Neuronal stem cell (in vitro differentiated cells): ENCODE data around the gene NR5A1.

Source experiments
- DNase-seq: peaks from one replicate; pipeline ENCODE4 v3.0.0-alpha.2; 2013; ENCODE audit warnings: low spot score
- H2AFZ ChIP-seq: one replicate; pipeline ENCODE4 v1.6.1; 2013; ENCODE audit warnings: mild to moderate bottlenecking, low read length, inconsistent platforms
- H2AK5ac ChIP-seq: 2 replicates; pipeline ENCODE4 v1.6.1; 2013; ENCODE audit warnings: low read depth, mild to moderate bottlenecking, inconsistent platforms, low read length, moderate library complexity, mixed read lengths
- H2BK120ac ChIP-seq: 2 replicates; pipeline ENCODE4 v1.6.1; 2013; ENCODE audit warnings: low read depth, mild to moderate bottlenecking, inconsistent platforms, low read length, moderate library complexity, mixed read lengths
- H2BK12ac ChIP-seq: one replicate; pipeline ENCODE4 v1.6.1; 2013; ENCODE audit warnings: low read length, inconsistent platforms
- H2BK15ac ChIP-seq: 2 replicates; pipeline ENCODE4 v1.6.1; 2013; ENCODE audit warnings: mild to moderate bottlenecking, low read length, inconsistent platforms, mixed read lengths
- H2BK5ac ChIP-seq: one replicate; pipeline ENCODE4 v1.6.1; 2013; ENCODE audit warnings: inconsistent platforms, mild to moderate bottlenecking, low read length, moderate library complexity
- H3K14ac ChIP-seq: one replicate; pipeline ENCODE4 v1.6.1; 2013; ENCODE audit warnings: low read length, inconsistent platforms
- H3K18ac ChIP-seq: 2 replicates; pipeline ENCODE4 v1.6.1; 2013; ENCODE audit warnings: low read length, inconsistent platforms
- H3K23ac ChIP-seq: 2 replicates; pipeline ENCODE4 v1.6.1; 2013; ENCODE audit warnings: low read depth, mild to moderate bottlenecking, mixed read lengths, low read length, inconsistent platforms; ENCODE audit not compliant: poor library complexity
- H3K27ac ChIP-seq: replicated peaks from 3 replicates; pipeline ENCODE4 v1.5.1; 2013; ENCODE audit warnings: low read length, inconsistent platforms
- H3K27me3 ChIP-seq, 3 experiments: 2 replicates each; pipeline ENCODE4 v1.6.1; 2013; ENCODE audit warnings: low read length in 3 of 3, mild to moderate bottlenecking in 2 of 3, inconsistent platforms in 1 of 3, low read depth in 1 of 3, mixed read lengths in 1 of 3, moderate library complexity in 1 of 3; ENCODE audit not compliant: control insufficient read depth in 3 of 3, insufficient read depth in 3 of 3
- H3K36me3 ChIP-seq, 2 donors: replicated peaks in 1 of 2; 2 replicates each; pipeline ENCODE4 v1.6.1; 2013; ENCODE audit warnings: low read length in 2 of 2; ENCODE audit not compliant: control insufficient read depth in 2 of 2, insufficient read depth in 2 of 2
- H3K4ac ChIP-seq: 2 replicates; pipeline ENCODE4 v1.6.1; 2013; ENCODE audit warnings: inconsistent platforms, mild to moderate bottlenecking, low read length, moderate library complexity
- H3K4me1 ChIP-seq, 2 donors: 1 replicate in 1 of 2; 2 replicates in 1 of 2; pipeline ENCODE4 v1.6.1; 2013; ENCODE audit warnings: low read length in 2 of 2, low read depth in 1 of 2; ENCODE audit not compliant: control insufficient read depth in 2 of 2, insufficient read depth in 1 of 2
- H3K4me2 ChIP-seq: one replicate; pipeline ENCODE4 v1.6.1; 2013; ENCODE audit warnings: mild to moderate bottlenecking, low read length, inconsistent platforms; ENCODE audit not compliant: insufficient read depth, poor library complexity, severe bottlenecking
- H3K4me3 ChIP-seq, 2 donors: 2 replicates each; pipeline ENCODE4 v1.5.1; 2013; ENCODE audit warnings: low read length in 2 of 2, mild to moderate bottlenecking in 2 of 2, inconsistent platforms in 1 of 2, moderate library complexity in 1 of 2
- H3K79me1 ChIP-seq: one replicate; pipeline ENCODE4 v1.6.1; 2013; ENCODE audit warnings: low read depth, mild to moderate bottlenecking, inconsistent platforms, low read length, moderate library complexity
- H3K9ac ChIP-seq: one replicate; pipeline ENCODE4 v1.6.1; 2013; ENCODE audit warnings: mild to moderate bottlenecking, low read depth, low read length, inconsistent platforms; ENCODE audit not compliant: poor library complexity
- H3K9me3 ChIP-seq, 2 donors: replicated peaks in 1 of 2; 2 replicates each; pipeline versions ENCODE3 to v1.6.1; 2013; ENCODE audit warnings: low read length in 2 of 2, mild to moderate bottlenecking in 2 of 2, inconsistent platforms in 1 of 2, low read depth in 1 of 2, mixed read lengths in 1 of 2, moderate library complexity in 1 of 2; ENCODE audit not compliant: control insufficient read depth in 2 of 2, insufficient read depth in 1 of 2
- H4K8ac ChIP-seq: one replicate; pipeline ENCODE4 v1.6.1; 2013; ENCODE audit warnings: low read depth, mild to moderate bottlenecking, inconsistent platforms, low read length, moderate library complexity
- H4K91ac ChIP-seq: one replicate; pipeline ENCODE4 v1.6.1; 2013; ENCODE audit warnings: low read length, low read depth, mild to moderate bottlenecking, inconsistent platforms; ENCODE audit not compliant: poor library complexity
- WGBS, 2 donors: extraction: QIAGEN DNeasy Blood & Tissue Kit; methylation state at CpG; one replicate each; pipeline ENCODE4 v1.1.7; 2013; ENCODE audit warnings: missing lambda C conversion rate in 2 of 2, mixed read lengths in 1 of 2; ENCODE audit not compliant: insufficient read length in 2 of 2, insufficient replicate concordance in 1 of 2; ENCODE audit errors: extremely low coverage in 2 of 2; 5-methylcytosine and 5-hydroxymethylcytosine counted together

Gene NR5A1

GRCh38 chr9:124465736-124466135 lies 41.5 kb downstream of the NR5A1 start:
- peaks cover 0 to 44% (median 3%) of the 10 kb centered on the region in 3 experiments for H3K27me3 ChIP-seq
- H3K14ac ChIP-seq: peak overlapping the region; percentile 75
- no peak overlapping the region for H2BK12ac ChIP-seq
- no peak overlapping the region for H2AFZ ChIP-seq
- no peak for DNase-seq
- no peak overlapping the region for H3K4me3 ChIP-seq
- no peak overlapping the region for H4K8ac ChIP-seq
- H3K79me1 ChIP-seq: no peaks in the 10 kb centered on the region
- H3K9ac ChIP-seq: no peak overlapping the region
- no peak overlapping the region for H2BK5ac ChIP-seq
- no peak overlapping the region for H3K23ac ChIP-seq
- no peak overlapping the region for H3K4me2 ChIP-seq
- H3K4me1 ChIP-seq: no peaks in the 10 kb centered on the region
- peaks cover 2 to 6% of the 10 kb centered on the region in 2 donors for H3K9me3 ChIP-seq
- no peak overlapping the region for H3K4ac ChIP-seq
- no peaks in the 10 kb centered on the region for H3K36me3 ChIP-seq
- no peak overlapping the region for H2AK5ac ChIP-seq
- no peak overlapping the region for H2BK120ac ChIP-seq
- H2BK15ac ChIP-seq: no peak overlapping the region
- no CpG with 5 or more reads among the region's 3 CpGs for WGBS, 2 donors
- H3K27ac ChIP-seq: no peak overlapping the region
- no peak overlapping the region for H4K91ac ChIP-seq
- H3K18ac ChIP-seq: no peak overlapping the region

GRCh38 chr9:124462739-124463138 lies 44.5 kb downstream of the NR5A1 start:
- peaks cover 2 to 6% of the 10 kb centered on the region in 2 donors for H3K9me3 ChIP-seq
- no peak overlapping the region for H3K4me2 ChIP-seq
- no peak overlapping the region for H3K4me3 ChIP-seq
- WGBS, 2 donors: no CpG with 5 or more reads among the region's 1 CpG
- H2AFZ ChIP-seq: no peak overlapping the region
- no peak overlapping the region for H2BK15ac ChIP-seq
- no peak overlapping the region for H4K91ac ChIP-seq
- no peak overlapping the region for H2BK12ac ChIP-seq
- no peaks in the 10 kb centered on the region for H3K36me3 ChIP-seq
- no peak overlapping the region for H2BK120ac ChIP-seq
- H3K4me1 ChIP-seq: no peaks in the 10 kb centered on the region
- no peak overlapping the region for H3K23ac ChIP-seq
- no peak overlapping the region for H4K8ac ChIP-seq
- no peak overlapping the region for H2AK5ac ChIP-seq
- H3K18ac ChIP-seq: no peak overlapping the region
- no peaks in the 10 kb centered on the region for H3K79me1 ChIP-seq
- peaks cover 0 to 17% (median 3%) of the 10 kb centered on the region in 3 experiments for H3K27me3 ChIP-seq
- no peak for DNase-seq
- H3K9ac ChIP-seq: no peak overlapping the region
- no peak overlapping the region for H3K14ac ChIP-seq
- no peak overlapping the region for H3K27ac ChIP-seq
- no peak overlapping the region for H3K4ac ChIP-seq
- no peak overlapping the region for H2BK5ac ChIP-seq

GRCh38 chr9:124458441-124458840 lies 48.8 kb downstream of the NR5A1 start:
- H2BK5ac ChIP-seq: no peak overlapping the region
- H3K4ac ChIP-seq: no peak overlapping the region
- H2BK12ac ChIP-seq: no peak overlapping the region
- no peak for DNase-seq
- no peak overlapping the region for H4K91ac ChIP-seq
- H3K27me3 ChIP-seq: peaks cover 0 to 25% (median 7%) of the 10 kb centered on the region in 3 experiments
- no peaks in the 10 kb centered on the region for H3K79me1 ChIP-seq
- WGBS, 2 donors: no CpG with 5 or more reads among the region's 9 CpGs
- H3K4me2 ChIP-seq: no peak overlapping the region
- H3K4me3 ChIP-seq: no peak overlapping the region
- no peaks in the 10 kb centered on the region for H3K4me1 ChIP-seq
- no peak overlapping the region for H3K27ac ChIP-seq
- H3K18ac ChIP-seq: no peak overlapping the region
- H3K9me3 ChIP-seq: peaks cover 0 to 6% of the 10 kb centered on the region in 2 donors
- peak overlapping the region; percentile 15 for H2AK5ac ChIP-seq
- H3K9ac ChIP-seq: no peak overlapping the region
- H4K8ac ChIP-seq: no peak overlapping the region
- no peak overlapping the region for H3K14ac ChIP-seq
- H3K36me3 ChIP-seq: no peaks in the 10 kb centered on the region
- no peak overlapping the region for H2AFZ ChIP-seq
- H3K23ac ChIP-seq: peak overlapping the region; percentile 34
- no peak overlapping the region for H2BK120ac ChIP-seq
- H2BK15ac ChIP-seq: peak overlapping the region; percentile 25

GRCh38 chr9:124457887-124458431 lies 49.2 kb downstream of the NR5A1 start:
- Histone ChIP-seq H3K9ac (peak overlapping the region; percentile 64), H2BK120ac (no peak overlapping the region), H4K91ac (no peak overlapping the region), H3K4me1 (peaks cover 0 to 1% of the 10 kb centered on the region in 2 donors), H2AFZ (no peak overlapping the region), H2BK5ac (no peak overlapping the region), H3K79me1 (no peaks in the 10 kb centered on the region), H3K27me3 (peaks cover 2 to 30% (median 11%) of the 10 kb centered on the region in 3 experiments), H3K18ac (no peak overlapping the region), H3K14ac (no peak overlapping the region), H3K4ac (no peak overlapping the region), H2AK5ac (peak overlapping the region; percentile 15), H3K4me2 (no peak overlapping the region), H3K4me3 (no peak overlapping the region), H4K8ac (no peak overlapping the region), H3K36me3 (no peaks in the 10 kb centered on the region), H3K27ac (no peak overlapping the region), H2BK15ac (peak overlapping the region; percentile 25), H3K23ac (peak overlapping the region; percentile 59), H2BK12ac (no peak overlapping the region), H3K9me3 (peaks cover under 1 to 4% of the 10 kb centered on the region in 2 donors)
- no CpG with 5 or more reads among the region's 8 CpGs for WGBS, 2 donors
- DNase-seq: no peak
